GM23248 (cell line): Measurements from ENCODE around the gene PXT1.

Experiments used
- EZH2 ChIP-seq: fragments of 200-600 bp; sonication (generic); IDR thresholded peaks from 2 replicates; pipeline ENCODE4 v1.6.1; 2018; ENCODE audit warnings: antibody characterized with exemption, mild to moderate bottlenecking; ENCODE audit not compliant: insufficient read depth, poor library complexity, severe bottlenecking
- EZH2phosphoT487 ChIP-seq: fragments of 200-600 bp; sonication (generic); IDR thresholded peaks from 2 replicates; pipeline ENCODE4 v1.6.1; 2018; ENCODE audit warnings: antibody characterized with exemption, moderate library complexity, mild to moderate bottlenecking, low read depth; ENCODE audit not compliant: insufficient read depth

GRCh38 chr6:36464233-36464632, 21.6 kb upstream of the PXT1 start:
- no peak for TF ChIP-seq EZH2
- TF ChIP-seq EZH2phosphoT487, result no peak
